K562 (cell line): Measurements from ENCODE around the gene EML1. TPM values are rescaled to one million over a fixed set of nuclear protein-coding genes. Genes with fewer than 3 reads are reported as not detected.

Experiments used
- BCOR ChIP-seq: fragments of 450-650 bp; IDR thresholded peaks from 2 replicates; pipeline ENCODE4 v1.6.1; 2016
- BRD4 ChIP-seq: fragments of 200-600 bp; sonication (generic); IDR thresholded peaks from 2 replicates; pipeline ENCODE4 v1.6.1; 2017; ENCODE audit warnings: inconsistent platforms
- CBFA2T3 ChIP-seq: fragments of 450-650 bp; IDR thresholded peaks from 2 replicates; pipeline ENCODE4 v1.6.1; 2017
- CREB3L1 ChIP-seq: fragments of 450-650 bp; IDR thresholded peaks from 2 replicates; pipeline ENCODE4 v1.6.1; 2014; ENCODE audit warnings: low read depth, mild to moderate bottlenecking, moderate library complexity, borderline replicate concordance
- ESRRA ChIP-seq: fragments of 450-650 bp; IDR thresholded peaks from 2 replicates; pipeline ENCODE4 v1.6.1; 2014; ENCODE audit warnings: low read depth, mild to moderate bottlenecking, moderate library complexity, borderline replicate concordance
- FOXA3 ChIP-seq, 2 experiments: fragments of 450-650 bp in 1 of 2; sonication (generic) in 1 of 2; formaldehyde crosslinking; IDR thresholded peaks in 1 of 2; conservative IDR thresholded peaks in 1 of 2; 2 replicates each; pipeline versions ENCODE4 v1.4.0 to v1.8.0; 2020 to 2022; ENCODE audit warnings: mild to moderate bottlenecking in 2 of 2, missing genetic modification reagents in 1 of 2
- KLF1 ChIP-seq: fragments of 450-650 bp; IDR thresholded peaks from 2 replicates; pipeline ENCODE4 v1.6.1; 2016; ENCODE audit warnings: missing genetic modification characterization, missing compliant biosample characterization
- MAX ChIP-seq: sonication (generic); formaldehyde crosslinking; IDR thresholded peaks from 2 replicates; pipeline ENCODE4 v1.9.0; 2022; ENCODE audit warnings: mild to moderate bottlenecking, missing genetic modification reagents
- MEIS2 ChIP-seq: fragments of 450-650 bp; IDR thresholded peaks from 2 replicates; pipeline ENCODE4 v1.6.1; 2014; ENCODE audit warnings: mild to moderate bottlenecking; ENCODE audit not compliant: partially characterized antibody
- NCOA2 ChIP-seq, 2 experiments: fragments of 450-650 bp; IDR thresholded peaks; 2 replicates each; pipeline ENCODE4 v1.6.1; 2018; ENCODE audit warnings: mild to moderate bottlenecking in 2 of 2, moderate library complexity in 1 of 2; ENCODE audit not compliant: partially characterized antibody in 2 of 2
- PBX2 ChIP-seq, 2 experiments: IDR thresholded peaks in 1 of 2; conservative IDR thresholded peaks in 1 of 2; 2 replicates each; pipeline ENCODE4 v1.6.1; 2016; ENCODE audit warnings: low read depth in 2 of 2, mild to moderate bottlenecking in 1 of 2, missing compliant biosample characterization in 1 of 2, missing genetic modification characterization in 1 of 2, moderate library complexity in 1 of 2
- RUNX1 ChIP-seq: sonication (generic); IDR thresholded peaks from 2 replicates; pipeline ENCODE4 v1.6.1; 2016; ENCODE audit warnings: antibody characterized with exemption, low read depth
- SNIP1 ChIP-seq: fragments of 450-650 bp; IDR thresholded peaks from 2 replicates; pipeline ENCODE4 v1.7.1; 2017; ENCODE audit warnings: low read depth, mild to moderate bottlenecking
- SOX6 ChIP-seq: fragments of 450-650 bp; IDR thresholded peaks from 2 replicates; pipeline ENCODE4 v1.6.1; 2014; ENCODE audit warnings: mild to moderate bottlenecking
- TEAD1 ChIP-seq, 2 experiments: fragments of 450-650 bp in 1 of 2; sonication (generic) in 1 of 2; formaldehyde crosslinking; IDR thresholded peaks; 2 replicates each; pipeline versions ENCODE4 v1.4.0 to v1.8.0; 2020 to 2022; ENCODE audit warnings: mild to moderate bottlenecking in 2 of 2, missing genetic modification reagents in 1 of 2
- TEAD4 ChIP-seq, 2 experiments: sonication (generic) in 1 of 2; formaldehyde crosslinking in 1 of 2; IDR thresholded peaks; 2 replicates each; pipeline versions ENCODE4 v1.6.1 to v1.8.0; 2012 to 2022; ENCODE audit warnings: borderline replicate concordance in 1 of 2, inconsistent platforms in 1 of 2, low read length in 1 of 2, mild to moderate bottlenecking in 1 of 2, missing genetic modification reagents in 1 of 2
- TRIM28 ChIP-seq: fragments of 450-650 bp; IDR thresholded peaks from 2 replicates; pipeline ENCODE4 v1.6.1; 2017
- ZBTB2 ChIP-seq: fragments of 450-650 bp; IDR thresholded peaks from 2 replicates; pipeline ENCODE4 v1.6.1; 2016; ENCODE audit warnings: antibody characterized with exemption
- polyA plus RNA-seq, 8 experiments: library from polyadenylated mRNA; depleted of rRNA in 4 of 8; stranded (reverse) in 5 of 8; unstranded in 3 of 8; fragments of >200 nt; fragmentation: Nextera tagmentation in 2 of 8; fragmentation: Illumina TruSeq in 1 of 8; extraction: Ambion mirVana in 2 of 8; extraction: Trizol in 1 of 8; gene quantifications; 2 replicates each; pipeline versions ENCODE4 v1.2.1 to v1.2.3, GENCODE V29; 2011 to 2014; ENCODE audit warnings: inconsistent platforms in 1 of 8, missing spikeins in 1 of 8
- total RNA-seq, 7 experiments: library from RNA; depleted of rRNA in 6 of 7; stranded (reverse); fragments of >200 nt in 6 of 7; fragmentation: Illumina TruSeq in 2 of 7; extraction: Trizol in 2 of 7; gene quantifications; 2 replicates each; pipeline versions ENCODE4 v1.2.1 to v1.2.3, GENCODE V29; 2011 to 2021; ENCODE audit warnings: low replicate concordance in 1 of 7

The EML1 gene
- total and polyA plus RNA-seq, 9 of the 15 experiments (the other 6 are each of a cell fraction or from before 2014, with no cell fraction given), result 0.01 to 0.35 (median 0.07) TPM; not detected in 2

GRCh38 chr14:99821519-99822508, 28.6 kb downstream of the EML1 start (continued):
- 0 out of 2 replicates have a peak, but pooled peaks have one; percentile 24 for TF ChIP-seq PBX2 (CRISPR knock-in tag; IDR thresholded peaks at IDR 0.05; ENCODE audit: low read depth)
- TF ChIP-seq PBX2 (tag; conservative IDR thresholded peaks at IDR 0.05; ENCODE audit: low read depth), result peak; percentile 89
- TF ChIP-seq TEAD4 (IDR thresholded peaks at IDR 0.05; ENCODE audit: low read length), result peak; percentile 85
- TF ChIP-seq TEAD4 (CRISPR knock-in tag; IDR thresholded peaks at IDR 0.05; ENCODE audit: borderline replicate concordance), result no peak
- peak in 1 of 2 experiments; percentile 83; a peak in 2 of 4 replicates for TF ChIP-seq FOXA3 (CRISPR knock-in tag; conservative IDR thresholded peaks at IDR 0.05 in 1 of 2, IDR thresholded peaks at IDR 0.05 in 1 of 2)
- peak; percentile 73; the same call in 1 of the 2 replicates for TF ChIP-seq BCOR
- peak; percentile 71 for TF ChIP-seq SOX6
- TF ChIP-seq ESRRA, result peak; percentile 99; the same call in 1 of the 2 replicates
- no peak for TF ChIP-seq KLF1 (tag)
- peak; percentile 57; the same call in 1 of the 2 replicates for TF ChIP-seq CBFA2T3
- peak; percentile 68 to 93; a peak in 3 of 4 replicates for TF ChIP-seq TEAD1 (CRISPR knock-in tag; IDR thresholded peaks at IDR 0.05)
- TF ChIP-seq MAX, result 0 out of 2 replicates have a peak, but pooled peaks have one; percentile 26
- TF ChIP-seq SNIP1, result 0 out of 2 replicates have a peak, but pooled peaks have one; percentile 17
- TF ChIP-seq CREB3L1, result 0 out of 2 replicates have a peak, but pooled peaks have one; percentile 31
- TF ChIP-seq NCOA2 (IDR thresholded peaks at IDR 0.05; ENCODE audit: partially characterized antibody in 2 of 2), result peak in 1 of 2 experiments; percentile 50
- no peak for TF ChIP-seq TRIM28
- TF ChIP-seq ZBTB2, result no peak
- TF ChIP-seq MEIS2, result peak; percentile 98
- peak; percentile 95; the same call in 1 of the 2 replicates for TF ChIP-seq RUNX1
- TF ChIP-seq BRD4, result no peak
